ENCODE measurements around the gene OSMR.

Gene OSMR

DNA sequence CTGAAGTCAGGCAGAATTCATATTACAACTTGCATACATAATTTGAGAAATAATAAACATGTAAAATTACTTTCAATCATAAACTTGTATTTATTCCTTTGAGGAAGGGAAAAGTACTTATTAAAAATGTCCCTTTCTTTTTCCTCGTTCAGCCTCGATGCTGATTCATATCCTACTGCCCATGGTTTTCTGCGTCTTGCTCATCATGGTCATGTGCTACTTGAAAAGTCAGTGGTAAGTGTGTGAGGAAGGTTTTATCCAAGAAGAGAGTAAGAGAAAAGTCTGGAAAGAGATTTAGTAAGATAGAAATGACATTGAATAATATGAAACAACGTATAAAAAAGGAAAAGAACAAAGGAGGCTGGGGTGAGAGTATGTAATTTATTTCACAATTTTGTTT lies 85.9 kb downstream of the OSMR start:
- no peak for DNase-seq

DNA sequence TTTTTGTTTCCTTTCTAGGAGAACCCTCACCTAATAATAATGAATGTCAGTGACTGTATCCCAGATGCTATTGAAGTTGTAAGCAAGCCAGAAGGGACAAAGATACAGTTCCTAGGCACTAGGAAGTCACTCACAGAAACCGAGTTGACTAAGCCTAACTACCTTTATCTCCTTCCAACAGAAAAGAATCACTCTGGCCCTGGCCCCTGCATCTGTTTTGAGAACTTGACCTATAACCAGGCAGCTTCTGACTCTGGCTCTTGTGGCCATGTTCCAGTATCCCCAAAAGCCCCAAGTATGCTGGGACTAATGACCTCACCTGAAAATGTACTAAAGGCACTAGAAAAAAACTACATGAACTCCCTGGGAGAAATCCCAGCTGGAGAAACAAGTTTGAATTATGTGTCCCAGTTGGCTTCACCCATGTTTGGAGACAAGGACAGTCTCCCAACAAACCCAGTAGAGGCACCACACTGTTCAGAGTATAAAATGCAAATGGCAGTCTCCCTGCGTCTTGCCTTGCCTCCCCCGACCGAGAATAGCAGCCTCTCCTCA lies 87.1 kb downstream of the OSMR start:
- DNase-seq = no peak

DNA sequence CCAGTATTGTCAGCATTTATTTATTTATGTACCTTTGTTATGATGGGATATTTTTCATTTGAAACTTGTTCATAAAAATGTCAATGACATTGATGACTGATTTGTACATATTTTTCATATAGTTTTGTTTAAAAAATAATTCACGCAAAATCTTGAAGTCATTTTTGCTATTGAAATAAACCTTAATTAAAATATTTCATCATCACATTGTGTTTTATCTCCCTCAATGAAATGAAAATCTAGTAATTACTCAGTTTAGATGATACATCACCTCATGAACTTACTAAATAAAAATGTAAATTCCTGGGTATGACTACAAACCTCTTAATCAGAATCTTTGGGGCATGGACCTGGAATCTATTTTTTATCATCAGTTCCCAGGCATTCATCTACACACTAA lies 89.6 kb downstream of the OSMR start:
- no peak for DNase-seq

DNA sequence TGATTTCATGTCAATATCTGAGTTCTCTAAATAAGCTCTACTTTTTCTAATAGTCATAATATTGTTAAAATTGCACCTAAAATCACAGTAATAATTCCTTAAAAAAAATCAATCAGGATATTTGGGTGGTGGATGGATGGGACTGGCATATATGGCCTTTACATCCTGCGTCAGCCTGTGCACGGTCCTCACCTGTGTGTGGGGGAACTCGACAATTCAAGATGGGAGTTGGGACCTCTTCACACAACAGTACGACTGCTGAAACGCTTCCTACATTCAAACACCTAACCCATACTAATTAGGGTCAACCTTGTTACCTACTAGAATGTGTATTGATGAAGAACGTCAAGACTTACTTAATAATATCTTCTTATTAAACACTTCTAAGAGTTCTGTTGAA lies 90.5 kb downstream of the OSMR start:
- DNase-seq = no peak

DNA sequence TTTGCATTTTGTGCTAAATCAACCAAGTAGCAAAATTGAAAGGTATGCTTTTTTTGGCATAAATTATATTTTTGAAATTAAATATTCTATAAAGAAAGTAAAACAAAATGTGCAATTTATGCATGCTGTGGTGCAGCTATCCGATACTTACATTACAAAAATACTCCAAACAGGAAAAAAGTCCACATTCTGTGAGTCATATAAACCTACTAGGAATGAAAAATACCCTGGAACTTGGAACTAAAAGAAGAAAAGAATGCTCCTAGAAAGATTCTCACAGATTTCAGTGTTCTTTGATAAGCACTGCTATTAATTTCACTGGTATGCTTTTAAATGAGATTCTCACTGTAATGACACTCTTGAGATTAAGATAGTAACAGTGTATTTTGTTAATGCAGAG lies 92.6 kb downstream of the OSMR start:
- DNase-seq = no peak

DNA sequence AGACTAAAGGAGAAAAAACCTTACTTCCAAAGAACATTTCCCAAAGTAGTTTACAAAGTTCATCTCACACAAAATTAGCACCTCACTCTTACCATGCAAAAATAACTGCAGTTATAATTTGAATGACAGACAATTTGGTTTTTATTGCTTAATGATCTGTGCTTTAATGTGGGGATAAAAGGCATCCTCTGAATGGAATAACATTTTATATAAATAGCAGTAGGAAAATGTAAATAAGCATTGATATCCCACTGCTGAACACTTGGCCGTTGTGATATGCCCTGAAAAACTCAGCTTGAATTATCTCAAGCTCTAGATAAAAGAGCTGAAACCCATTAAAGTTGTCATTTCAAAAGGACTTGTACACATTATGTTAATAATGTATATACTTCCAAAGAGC lies 93.2 kb downstream of the OSMR start:
- DNase-seq = no peak

DNA sequence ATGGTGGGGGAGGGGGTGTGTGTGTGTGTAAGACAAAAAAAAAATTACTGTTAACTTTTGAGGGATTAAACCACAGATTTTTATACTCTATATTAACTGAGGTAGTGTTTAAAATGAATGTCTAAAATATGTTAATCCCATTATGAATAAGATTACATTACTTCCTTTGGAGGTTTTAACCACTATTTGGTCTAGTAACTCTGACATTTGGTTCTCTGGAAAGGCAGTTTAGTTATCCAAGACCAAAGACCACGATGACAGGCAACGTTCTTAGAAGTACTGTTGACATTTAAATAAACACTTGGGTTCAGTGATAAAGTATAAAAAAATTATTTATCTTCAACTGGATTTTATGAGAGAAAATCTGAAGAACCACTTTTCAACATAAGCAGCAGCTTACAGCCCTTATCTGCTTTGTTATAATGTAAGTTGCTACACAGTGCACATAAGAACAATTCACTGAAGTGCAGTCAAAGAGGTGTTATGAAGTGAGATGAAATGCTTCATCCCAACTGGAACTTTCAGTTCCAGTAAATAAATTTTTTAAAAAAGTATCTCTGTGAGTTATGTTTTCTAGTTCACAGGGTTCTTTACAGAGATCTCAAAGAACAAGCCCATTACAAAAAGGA lies 94.5 kb downstream of the OSMR start:
- DNase-seq = no peak

DNA sequence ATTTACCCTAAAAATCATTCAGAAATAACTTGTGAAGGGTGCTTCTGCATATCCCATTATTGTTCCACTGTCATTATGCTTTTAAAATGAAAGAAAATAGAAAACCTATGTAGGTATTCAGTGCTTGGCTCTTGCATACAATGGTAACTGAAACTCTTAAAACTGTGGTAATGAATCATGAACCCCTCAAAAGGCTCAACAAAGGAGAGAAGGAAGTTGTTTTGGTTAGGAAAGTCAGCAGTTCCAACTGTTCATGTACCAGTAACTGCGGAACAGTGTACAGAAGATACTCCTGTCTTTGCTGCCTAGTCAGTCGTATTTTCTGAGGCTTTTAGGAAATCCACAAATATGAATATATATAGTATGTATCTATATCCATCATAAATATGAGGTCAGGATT lies 96.1 kb downstream of the OSMR start:
- no peak for DNase-seq

DNA sequence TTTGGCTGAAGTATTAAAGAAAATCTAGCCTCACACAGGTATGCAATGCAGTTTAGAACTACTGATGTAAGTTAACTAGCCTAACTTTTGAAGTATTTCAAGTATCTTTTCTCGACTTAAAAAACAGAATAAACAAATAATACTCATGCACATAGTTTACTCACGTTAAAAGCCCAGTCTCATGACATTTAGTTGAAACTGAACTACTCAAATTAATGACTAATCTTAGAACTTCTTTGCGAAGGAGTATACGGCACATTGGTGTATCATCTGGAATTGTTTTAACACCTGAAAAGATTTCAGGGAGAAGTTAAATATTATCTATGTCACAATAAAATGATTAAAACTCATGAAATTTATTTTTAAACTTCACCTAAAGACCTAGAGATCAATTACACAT lies 98.5 kb downstream of the OSMR start:
- DNase-seq = no peak

DNA sequence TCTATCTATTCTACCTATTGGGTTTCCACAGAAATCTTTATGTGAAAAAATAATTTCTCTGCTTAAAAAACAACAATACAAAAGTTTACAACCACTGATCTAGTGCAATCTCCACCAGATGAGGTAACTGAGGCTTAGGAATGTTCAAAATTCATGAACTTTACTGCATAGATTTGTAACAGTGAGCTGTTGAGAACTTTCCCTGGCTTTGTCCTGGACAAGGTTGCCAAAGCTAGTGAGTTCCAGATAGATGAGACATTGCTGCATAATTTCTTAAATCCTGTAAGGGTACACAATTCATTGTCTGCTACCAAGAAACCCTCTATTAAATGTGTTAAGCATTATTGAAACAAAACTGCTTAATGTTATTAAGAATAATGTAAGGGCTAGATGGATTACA lies 102.7 kb downstream of the OSMR start:
- DNase-seq = no peak

DNA sequence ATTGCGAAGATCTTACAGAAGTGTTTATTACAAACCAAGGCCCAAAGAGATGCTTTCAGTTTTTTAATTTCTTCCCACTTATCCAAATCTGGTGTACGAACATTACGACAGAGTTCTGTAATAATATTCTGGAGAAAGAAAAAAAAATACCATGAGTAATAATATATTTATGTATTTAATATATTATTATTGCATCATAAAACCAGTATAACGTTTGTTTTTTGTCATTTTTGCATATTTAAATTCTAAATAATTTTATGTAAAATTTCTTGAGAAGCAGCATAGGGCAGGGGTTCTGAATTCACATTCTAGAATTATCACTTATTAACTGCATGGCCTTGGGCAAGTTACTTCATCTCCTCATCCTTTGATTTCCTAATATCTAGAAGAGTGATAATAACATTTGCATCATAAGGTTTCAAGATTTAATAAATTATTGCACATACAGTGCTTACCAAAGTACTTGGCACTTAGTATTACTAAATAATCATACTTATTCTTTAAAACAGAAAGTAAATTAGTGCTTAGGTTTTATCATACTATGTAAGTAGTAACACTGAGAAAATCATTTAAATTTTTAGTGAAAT lies 107.7 kb downstream of the OSMR start:
- DNase-seq = no peak

DNA sequence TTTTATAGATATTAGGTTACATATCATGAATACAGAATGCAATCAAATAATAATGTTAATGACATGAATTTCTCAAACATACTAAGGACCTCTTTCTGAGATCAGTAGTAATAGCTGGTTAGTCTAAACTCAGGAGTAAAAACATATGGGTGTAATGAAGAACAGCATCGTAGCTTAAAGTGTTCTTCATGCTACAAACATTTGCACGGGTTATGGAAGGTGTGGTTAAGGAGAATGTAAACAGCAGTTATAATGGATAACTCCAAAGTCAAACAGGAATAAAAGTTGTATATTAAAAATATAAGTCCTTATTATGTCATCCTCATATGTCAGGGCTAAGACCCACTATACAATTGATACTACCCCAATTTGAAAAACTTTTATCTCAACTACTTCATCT lies 115.9 kb downstream of the OSMR start:
- DNase-seq = no peak

DNA sequence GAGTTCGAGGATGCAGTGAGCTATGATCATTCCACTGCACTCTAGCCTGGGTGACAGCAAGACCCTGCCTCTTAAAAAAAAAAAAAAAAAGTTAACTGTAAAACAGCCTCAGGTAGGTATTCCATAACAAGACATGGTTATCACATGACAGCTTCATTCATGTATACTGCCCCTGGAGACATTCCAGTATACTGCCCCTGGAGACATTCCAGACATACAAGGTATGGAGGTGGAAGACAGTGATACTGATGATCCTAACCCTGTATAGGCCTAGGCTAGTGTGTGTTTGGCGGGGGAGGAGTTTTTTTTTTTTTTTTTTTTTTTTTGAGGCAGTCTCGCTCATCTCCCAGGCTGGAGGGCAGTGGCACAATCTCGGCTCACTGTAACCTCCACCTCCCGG lies 122.9 kb downstream of the OSMR start:
- DNase-seq = no peak

DNA sequence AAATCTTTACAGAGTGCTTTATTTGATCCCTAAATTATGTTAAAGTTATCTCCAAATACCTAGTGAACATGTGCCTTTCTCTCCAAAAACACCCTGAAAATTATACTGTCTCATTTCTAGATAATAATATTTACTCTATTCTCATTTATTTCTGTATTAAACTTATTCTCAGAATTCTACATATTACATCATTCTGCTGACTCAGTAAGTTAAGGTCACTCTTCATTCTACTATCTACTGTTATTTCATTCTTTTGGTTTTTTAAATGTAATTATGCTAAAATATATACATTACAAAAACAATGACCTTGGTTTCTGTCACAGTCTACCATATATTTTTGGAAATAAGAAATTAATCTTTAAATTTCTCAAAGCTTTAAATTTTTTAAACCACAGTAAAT lies 132.2 kb downstream of the OSMR start:
- no peak for DNase-seq

DNA sequence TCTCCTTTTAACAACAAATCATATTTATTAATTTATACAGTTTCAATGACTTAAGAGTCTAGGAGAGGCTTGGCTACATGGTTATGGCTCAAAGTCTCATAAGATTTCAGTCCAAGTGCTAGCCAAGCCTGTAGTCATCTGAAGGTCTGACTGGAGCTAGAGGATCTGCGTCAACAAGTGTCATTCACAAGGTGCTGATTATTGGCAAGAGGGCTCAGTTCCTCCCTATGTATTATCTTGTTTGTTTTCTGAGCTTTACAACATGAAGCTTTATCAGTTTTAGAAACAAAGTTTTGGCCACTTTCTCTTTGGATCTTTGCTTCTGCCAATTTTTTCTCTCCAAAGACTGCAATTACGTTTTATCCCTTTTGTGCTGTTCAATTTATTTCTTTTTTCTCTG lies 133.7 kb downstream of the OSMR start:
- no peak for DNase-seq

All from CD4-positive, alpha-beta T cell treated with Interleukin-15 for 1 hour (primary cell).